GM19239 (cell line): Measurements from ENCODE around the gene UBQLN4.
"Not testable (repeated sequence)": the region's sequence is repeated elsewhere in the genome, so short reads cannot be mapped to it uniquely, and the experiment has no call there.

ENCODE experiments used
- DNase-seq: peaks from one replicate; pipeline ENCODE4 v3.0.0; 2011; ENCODE audit warnings: low spot score; ENCODE audit not compliant: insufficient read length
- FAIRE-seq: peaks from 2 replicates; lab custom pipeline; 2011; peaks lifted over from hg19 to GRCh38; lab: Jason Lieb, UNC

The UBQLN4 gene

GRCh38 chr1:156081917-156082308, 28.3 kb upstream of the UBQLN4 start:
- FAIRE-seq (no peak), DNase-seq (no peak)

GRCh38 chr1:156081180-156081916, 27.8 kb upstream of the UBQLN4 start:
- no peak for DNase-seq
- no peak for FAIRE-seq

- no peak for FAIRE-seq
These were observed 27.2 kb upstream of the UBQLN4 start for GRCh38 chr1:156080863-156081179.

GRCh38 chr1:156080241-156080862, 26.8 kb upstream of the UBQLN4 start:
- DNase-seq (no peak), FAIRE-seq (no peak)

More at GRCh38 chr1:156080863-156081179, 27.2 kb upstream of the UBQLN4 start:
- no peak for DNase-seq

- DNase-seq (no peak), FAIRE-seq (no peak)
These were observed 26.2 kb upstream of the UBQLN4 start for GRCh38 chr1:156079762-156080161.

GRCh38 chr1:156078728-156079127, 25.1 kb upstream of the UBQLN4 start:
- no peak for DNase-seq
- FAIRE-seq: no peak

- FAIRE-seq (no peak), DNase-seq (no peak)
These were observed 23.8 kb upstream of the UBQLN4 start for GRCh38 chr1:156077430-156077760.

- DNase-seq (no peak), FAIRE-seq (no peak)
These were observed 23.2 kb upstream of the UBQLN4 start for GRCh38 chr1:156076609-156077429.

GRCh38 chr1:156075775-156076204, 22.2 kb upstream of the UBQLN4 start:
- DNase-seq (no peak), FAIRE-seq (no peak)

GRCh38 chr1:156075162-156075561, 21.6 kb upstream of the UBQLN4 start:
- FAIRE-seq: no peak
- DNase-seq: no peak

- DNase-seq: no peak
- no peak for FAIRE-seq
These were observed 21.1 kb upstream of the UBQLN4 start for GRCh38 chr1:156074661-156075060.

GRCh38 chr1:156073740-156074139, 20.1 kb upstream of the UBQLN4 start:
- DNase-seq: no peak
- FAIRE-seq: no peak

GRCh38 chr1:156073110-156073687, 19.6 kb upstream of the UBQLN4 start:
- no peak for FAIRE-seq
- DNase-seq: no peak

- no peak for FAIRE-seq
These were observed 18.7 kb upstream of the UBQLN4 start for GRCh38 chr1:156072251-156072650.

GRCh38 chr1:156071332-156071816, 17.8 kb upstream of the UBQLN4 start:
- FAIRE-seq, DNase-seq: not testable (repeated sequence)

More at GRCh38 chr1:156072251-156072650, 18.7 kb upstream of the UBQLN4 start:
- no peak for DNase-seq

- FAIRE-seq (no peak), DNase-seq (no peak)
These were observed 16.9 kb upstream of the UBQLN4 start for GRCh38 chr1:156070548-156070947.

GRCh38 chr1:156069490-156070455, 16.2 kb upstream of the UBQLN4 start:
- no peak for DNase-seq
- FAIRE-seq: no peak

- no peak for DNase-seq
- FAIRE-seq: no peak
These were observed 13.7 kb upstream of the UBQLN4 start for GRCh38 chr1:156067262-156067661.

GRCh38 chr1:156065871-156066270, 12.3 kb upstream of the UBQLN4 start:
- DNase-seq (no peak), FAIRE-seq (no peak)

- DNase-seq (no peak), FAIRE-seq (peak; percentile 51)
These were observed 11.6 kb upstream of the UBQLN4 start for GRCh38 chr1:156065212-156065611.
